Stimulated activated CD8-positive, alpha-beta memory T cell treated with anti-CD3 and anti-CD28 coated beads, Interleukin-4, amount 100 ng/mL, for 48 hours (primary cell): ENCODE results near the gene PALLD.
"Not testable (repeated sequence)": the region's sequence is repeated elsewhere in the genome, so short reads cannot be mapped to it uniquely, and the experiment has no call there.

ENCODE experiments used
- DNase-seq: peaks from one replicate; pipeline ENCODE4 v3.0.0-alpha.2; 2020

The PALLD gene

GRCh38 chr4:168498251-168498650 is 1.4 kb downstream of the PALLD start:
- no peak for DNase-seq

DNA sequence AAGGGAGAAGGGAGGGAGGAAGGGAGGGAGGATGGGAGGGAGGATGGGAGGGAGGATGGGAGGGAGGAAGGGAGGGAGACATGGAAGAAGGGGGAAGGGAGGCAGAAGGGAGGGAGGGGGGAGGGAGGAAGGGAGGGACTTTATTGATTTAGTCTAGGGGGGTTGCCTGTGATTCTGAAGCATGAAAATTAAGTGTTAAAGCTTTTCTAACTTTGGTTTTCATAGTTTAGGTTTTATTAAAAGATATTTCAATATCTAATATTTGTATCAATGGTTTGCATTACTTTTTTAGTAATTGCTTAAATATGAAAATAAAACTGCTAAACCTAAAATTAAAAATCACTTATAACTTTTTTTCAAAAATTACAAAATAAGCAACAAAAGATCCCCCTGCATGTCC is 2.4 kb downstream of the PALLD start:
- DNase-seq, result no peak

DNA sequence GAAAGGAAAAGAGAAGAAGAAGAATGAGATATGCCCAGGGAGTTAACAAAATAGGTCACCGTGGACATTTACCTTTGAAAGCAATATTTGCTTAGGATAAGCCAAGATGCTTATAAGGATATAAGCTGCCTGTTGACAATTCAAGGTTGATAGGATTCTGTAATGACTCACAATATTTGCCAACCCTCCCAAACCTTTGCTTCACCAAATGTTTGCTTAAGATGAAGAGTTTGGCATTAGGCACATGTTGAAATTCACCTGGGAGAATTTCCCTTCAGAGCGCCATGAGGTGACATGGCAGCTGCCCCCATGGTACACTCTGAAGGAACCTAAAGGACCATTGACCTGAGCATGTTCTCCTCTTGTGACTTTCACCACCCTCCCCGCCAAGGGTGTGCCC is 4.6 kb downstream of the PALLD start:
- DNase-seq, result no peak

DNA sequence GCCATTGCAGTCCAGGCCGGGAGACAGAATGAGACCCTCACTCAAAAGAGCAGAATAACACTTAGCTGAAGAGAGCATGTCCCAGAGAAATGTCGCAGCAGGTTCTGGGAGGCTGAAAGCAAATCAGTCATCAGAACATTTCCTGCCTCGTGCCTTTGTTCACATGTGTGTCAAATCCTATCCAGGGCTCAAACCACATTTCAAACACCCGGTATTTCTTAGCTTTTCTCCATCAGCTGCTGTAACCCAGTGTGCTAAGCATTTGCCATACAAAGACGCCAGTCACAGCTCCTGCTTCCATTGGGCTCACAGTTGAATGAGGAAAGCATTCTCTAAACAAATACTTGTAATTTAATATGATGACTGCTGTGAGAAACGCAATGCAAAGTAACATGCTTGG is 6.0 kb downstream of the PALLD start:
- no peak for DNase-seq

DNA sequence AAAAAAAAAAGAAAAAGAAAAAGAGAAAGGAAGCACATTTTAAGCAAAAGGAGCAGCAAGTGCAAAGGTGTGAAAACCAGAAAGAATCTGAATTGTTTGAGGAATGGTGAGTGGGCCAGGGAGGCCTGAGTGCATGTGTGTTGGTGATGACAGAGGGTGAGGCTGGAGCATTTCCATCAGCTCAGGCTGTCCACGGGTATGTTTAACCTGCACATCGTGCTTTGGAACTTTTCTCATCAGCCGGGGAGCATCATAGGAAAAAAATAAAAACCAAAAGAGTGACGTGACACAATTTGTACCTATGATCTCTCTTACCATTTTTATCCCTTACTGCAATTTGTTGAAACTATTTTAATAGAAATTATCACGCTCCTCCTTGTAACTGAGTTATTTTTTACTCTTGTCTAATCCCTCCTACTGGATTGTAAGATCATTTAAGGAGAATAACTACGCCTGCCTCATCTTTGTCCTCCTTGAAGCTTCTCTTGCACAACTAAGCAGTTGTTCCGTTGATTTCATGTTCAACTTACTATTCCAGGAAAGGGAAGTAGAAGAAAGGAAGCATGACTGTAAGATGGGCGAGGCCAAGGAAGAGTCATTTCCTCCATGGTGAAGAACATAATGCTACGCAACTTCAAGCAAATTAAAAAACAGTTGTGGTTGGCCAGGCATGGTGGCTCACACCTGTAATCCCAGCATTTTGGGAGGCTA is 7.0 kb downstream of the PALLD start:
- no peak for DNase-seq

GRCh38 chr4:168504526-168504925 is 7.7 kb downstream of the PALLD start:
- DNase-seq, result no peak

GRCh38 chr4:168506014-168506413 is 9.2 kb downstream of the PALLD start:
- no peak for DNase-seq

GRCh38 chr4:168507178-168507815 is 10.4 kb downstream of the PALLD start:
- DNase-seq, result no peak

- DNase-seq, result no peak
Measured at GRCh38 chr4:168508683-168509082, 11.8 kb downstream of the PALLD start.

DNA sequence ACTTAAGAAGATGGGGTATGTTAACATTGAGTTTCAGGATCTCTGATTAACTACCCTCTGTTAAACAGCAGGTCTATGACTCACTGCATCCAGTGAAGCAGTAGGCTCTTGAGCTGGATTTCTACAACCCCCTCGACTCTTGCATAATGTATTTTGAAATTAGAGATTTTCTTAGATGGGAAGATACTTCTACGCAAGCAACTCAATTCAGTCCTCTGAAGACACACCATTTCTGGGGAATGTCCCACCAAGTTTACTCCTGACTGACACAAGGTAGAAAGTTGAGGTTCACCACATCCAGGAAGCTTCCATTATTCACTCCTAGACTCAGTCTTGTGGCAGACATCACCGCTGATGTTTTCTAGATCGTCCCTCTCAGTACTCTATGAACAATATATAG is 12.9 kb downstream of the PALLD start:
- DNase-seq, result peak; percentile 40

DNA sequence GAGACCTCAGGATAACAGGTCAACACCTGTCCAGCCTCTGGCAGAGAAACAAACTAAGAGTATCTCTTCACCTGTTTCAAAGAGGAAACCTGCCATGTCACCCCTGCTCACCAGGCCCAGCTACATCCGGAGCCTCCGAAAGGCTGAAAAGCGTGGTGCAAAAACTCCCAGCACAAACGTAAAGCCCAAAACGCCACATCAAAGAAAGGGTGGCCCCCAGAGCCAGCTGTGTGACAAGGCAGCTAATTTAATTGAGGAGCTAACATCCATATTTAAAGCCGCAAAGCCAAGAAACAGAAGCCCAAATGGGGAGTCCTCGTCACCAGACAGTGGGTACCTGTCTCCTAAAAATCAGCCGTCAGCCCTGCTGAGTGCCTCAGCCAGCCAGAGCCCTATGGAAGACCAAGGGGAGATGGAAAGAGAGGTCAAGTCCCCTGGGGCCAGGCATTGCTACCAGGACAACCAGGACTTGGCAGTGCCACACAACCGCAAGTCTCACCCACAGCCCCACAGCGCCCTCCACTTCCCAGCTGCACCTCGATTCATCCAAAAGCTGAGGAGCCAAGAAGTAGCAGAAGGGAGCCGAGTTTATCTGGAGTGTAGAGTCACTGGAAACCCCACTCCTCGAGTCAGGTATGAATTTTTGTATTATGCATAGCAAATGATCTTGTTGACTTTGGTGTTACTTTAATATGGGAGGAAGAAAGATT is 15.1 kb downstream of the PALLD start:
- DNase-seq, result peak; percentile 63

GRCh38 chr4:168513826-168514225 is 17.0 kb downstream of the PALLD start:
- not testable (repeated sequence) for DNase-seq

GRCh38 chr4:168514249-168514852 is 17.5 kb downstream of the PALLD start:
- DNase-seq, result no peak

DNA sequence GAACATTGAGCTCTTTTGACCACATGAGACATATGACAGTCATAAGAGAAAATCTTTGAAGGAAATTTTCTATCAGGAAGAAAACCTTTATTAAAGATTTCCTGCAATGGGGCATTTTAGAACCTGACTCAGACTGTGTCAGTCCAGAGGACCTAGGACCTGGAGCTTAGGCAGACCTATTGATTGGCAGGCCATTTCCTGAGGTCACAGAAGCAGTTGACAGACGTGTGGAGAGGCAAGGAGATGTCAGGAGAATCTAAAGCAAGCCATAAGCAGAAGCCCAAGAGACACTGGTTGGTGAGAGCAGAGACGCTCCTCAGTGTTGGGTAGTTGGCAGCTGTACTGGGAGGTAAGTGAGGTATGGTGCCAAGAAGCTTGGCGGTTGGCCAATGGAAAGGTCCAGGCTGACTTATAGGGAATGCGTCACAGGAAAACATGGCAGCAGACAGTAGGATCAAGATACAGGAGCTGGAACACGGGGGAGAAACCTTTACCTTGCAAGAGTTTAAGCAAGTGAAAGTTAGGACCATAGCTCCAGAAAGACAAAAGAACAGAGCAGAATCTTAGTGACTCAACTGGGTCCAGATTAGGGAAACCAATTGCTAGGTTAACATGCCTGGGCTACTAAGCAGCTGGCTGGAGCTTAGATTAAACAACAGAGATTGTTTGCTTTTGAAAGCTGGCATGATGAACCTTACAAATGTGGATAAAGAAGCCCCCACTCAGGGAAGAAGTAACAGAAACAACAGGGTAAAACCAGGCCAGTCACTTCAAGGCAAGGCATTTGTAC is 18.6 kb downstream of the PALLD start:
- DNase-seq, result no peak

- DNase-seq, result no peak
Measured at GRCh38 chr4:168516841-168517240, 20.0 kb downstream of the PALLD start.

DNA sequence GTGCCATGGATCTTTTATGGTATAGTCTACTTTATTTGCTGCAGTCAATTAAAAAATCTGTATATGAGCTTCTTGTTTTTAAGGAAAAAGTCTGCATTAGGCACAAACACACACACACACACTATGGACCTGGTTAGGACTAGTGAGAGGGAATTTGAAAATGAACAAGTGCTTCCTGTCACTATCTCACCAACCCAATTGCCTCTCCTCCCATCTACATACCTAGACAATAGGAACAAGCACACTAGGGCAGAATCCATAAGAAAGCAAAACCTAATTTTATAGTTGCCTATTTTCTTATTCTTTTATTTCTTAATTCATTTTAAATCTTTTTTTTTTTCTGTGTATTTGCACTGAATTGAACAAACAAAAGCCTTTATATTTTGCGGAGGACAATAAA is 22.7 kb downstream of the PALLD start:
- no peak for DNase-seq

DNA sequence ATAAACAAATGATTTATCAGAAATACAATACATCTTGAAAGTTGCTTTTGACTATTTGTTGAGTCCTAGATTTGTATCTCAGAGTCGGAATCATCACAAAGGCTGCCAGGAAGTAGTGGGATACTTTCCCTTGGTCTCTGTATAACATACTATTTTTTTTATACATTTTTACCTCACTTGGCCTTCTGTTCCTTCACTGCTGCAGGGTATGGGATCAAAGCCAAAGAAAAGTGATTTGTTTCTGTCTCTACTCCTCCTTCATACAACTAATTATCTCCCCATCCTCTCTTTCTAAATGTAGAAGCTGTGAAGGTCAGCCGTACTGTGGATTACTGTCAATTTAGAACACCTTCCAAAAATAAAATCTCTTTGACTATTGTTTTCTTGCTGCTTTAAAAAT is 24.9 kb downstream of the PALLD start:
- DNase-seq, result no peak

- no peak for DNase-seq
Measured at GRCh38 chr4:168522356-168522755, 25.5 kb downstream of the PALLD start.

GRCh38 chr4:168522829-168523489 is 26.1 kb downstream of the PALLD start:
- DNase-seq, result no peak

GRCh38 chr4:168524006-168524405 is 27.2 kb downstream of the PALLD start:
- DNase-seq, result no peak

DNA sequence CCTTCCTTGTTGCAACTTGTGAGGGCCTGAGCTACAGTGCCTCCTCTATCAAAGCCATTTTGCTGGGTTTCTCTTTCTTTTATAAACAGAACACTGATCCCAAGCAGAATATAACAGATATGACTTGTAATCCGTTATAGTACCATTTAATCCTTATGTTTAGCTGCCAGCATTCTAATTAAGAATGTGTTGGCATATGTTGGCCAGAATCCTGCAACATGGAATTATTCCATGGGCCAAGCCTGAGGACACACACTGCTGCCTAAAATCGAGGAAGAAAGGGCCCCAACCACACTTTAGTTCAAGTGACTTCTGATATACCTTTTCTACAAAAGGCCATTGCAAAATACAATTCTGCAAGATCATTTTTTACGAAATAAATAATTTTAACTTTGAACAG is 28.0 kb downstream of the PALLD start:
- no peak for DNase-seq

- no peak for DNase-seq
Measured at GRCh38 chr4:168527560-168527959, 30.7 kb downstream of the PALLD start.
